NCI-H146 treated with DMSO at 0.1 percent for 48 hours (cell line): ENCODE measurements around the gene CCDC201.
"Not testable (repeated sequence)": the region's sequence is repeated elsewhere in the genome, so short reads cannot be mapped to it uniquely, and the experiment has no call there.

ENCODE experiments used
- DNase-seq: peaks from one replicate; lab custom pipeline; 2025; ENCODE audit not compliant: unreplicated experiment; lab: John Stamatoyannopoulos, UW

The CCDC201 gene

DNA sequence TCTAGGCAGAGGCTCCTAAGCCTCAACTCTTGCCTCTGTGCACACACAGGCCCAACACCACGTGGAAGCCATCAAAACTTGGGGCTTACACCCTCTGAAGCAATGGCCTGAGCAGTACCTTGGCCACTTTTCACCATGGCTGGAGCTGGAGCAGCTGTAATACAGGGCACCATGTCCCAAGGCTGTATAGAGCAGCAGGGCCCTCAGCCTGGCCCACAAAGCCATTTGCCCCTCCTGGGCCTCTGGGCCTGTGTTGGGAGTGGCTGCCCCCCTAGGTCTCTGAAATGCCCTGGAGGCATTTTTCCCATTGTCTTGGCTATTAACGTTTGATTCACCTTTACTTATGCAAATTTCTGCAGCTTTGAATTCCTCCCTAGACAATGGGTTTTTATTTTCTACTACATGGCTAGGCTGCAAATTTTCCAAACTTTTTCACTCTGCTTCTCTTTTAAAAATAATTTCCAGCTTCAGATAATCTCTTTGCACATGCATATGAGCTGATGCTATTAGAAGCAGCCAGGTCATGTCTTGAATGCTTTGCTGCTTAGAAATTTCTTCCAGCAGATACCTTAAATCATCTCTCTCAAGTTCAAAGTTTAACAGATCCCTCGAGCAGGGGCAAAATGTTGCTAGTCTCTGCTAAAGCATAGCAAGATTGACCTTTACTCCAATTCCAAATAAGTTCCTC lies 5.7 kb upstream of the CCDC201 start:
- DNase-seq: no peak

DNA sequence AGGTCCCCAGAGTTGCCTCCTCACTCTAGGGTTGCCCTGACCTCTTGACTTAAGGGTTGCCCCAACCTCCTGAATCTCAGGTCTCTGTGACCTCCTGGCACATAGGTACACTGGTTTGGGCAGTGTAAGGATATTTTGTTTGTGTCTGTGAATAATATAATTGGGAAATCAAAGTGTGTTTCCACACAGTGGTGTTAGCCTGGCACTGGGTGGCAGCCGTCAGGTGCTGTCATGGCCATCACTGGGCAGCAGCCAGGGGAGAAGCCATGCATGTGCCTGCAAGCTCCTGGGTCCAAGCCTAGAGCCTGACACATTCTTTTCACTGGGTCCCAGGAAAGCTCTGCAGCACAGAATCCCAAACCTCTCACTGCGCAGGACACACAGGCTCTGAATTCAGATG lies 3.6 kb upstream of the CCDC201 start:
- DNase-seq: no peak

DNA sequence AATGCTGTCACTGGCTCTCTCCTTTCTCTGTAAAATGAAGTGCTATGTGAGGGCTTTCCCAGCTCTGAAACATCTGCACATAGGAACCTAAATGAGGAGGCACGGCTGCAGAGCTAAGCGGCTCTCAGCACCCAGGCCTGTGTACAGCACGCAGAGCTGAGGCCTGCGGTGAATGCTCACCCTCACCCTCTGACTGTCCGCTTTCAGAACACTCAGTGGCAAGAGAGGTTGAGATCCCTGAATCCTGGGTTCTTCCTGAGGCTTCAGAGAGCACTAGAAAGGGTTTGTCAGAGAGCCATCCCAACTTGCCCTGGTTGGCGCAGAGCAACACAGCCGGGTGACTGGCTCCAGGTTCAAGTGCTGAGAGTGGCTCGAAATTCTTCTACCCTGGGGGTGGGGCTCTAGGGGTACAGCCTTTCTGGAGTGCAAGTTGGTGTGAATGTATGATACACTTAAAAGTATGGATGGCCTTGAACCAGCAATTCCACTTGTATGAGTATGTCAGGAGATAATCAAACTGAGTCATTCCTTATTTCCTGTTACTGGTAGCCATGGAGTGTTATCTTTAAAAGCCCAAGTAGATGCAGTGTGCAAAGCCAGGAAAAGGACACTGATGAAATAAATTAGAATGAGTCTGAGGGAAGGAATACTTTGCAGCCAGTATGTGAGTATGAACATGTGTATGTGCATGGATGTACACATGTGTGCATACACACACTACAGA lies 1.7 kb upstream of the CCDC201 start:
- DNase-seq: no peak

DNA sequence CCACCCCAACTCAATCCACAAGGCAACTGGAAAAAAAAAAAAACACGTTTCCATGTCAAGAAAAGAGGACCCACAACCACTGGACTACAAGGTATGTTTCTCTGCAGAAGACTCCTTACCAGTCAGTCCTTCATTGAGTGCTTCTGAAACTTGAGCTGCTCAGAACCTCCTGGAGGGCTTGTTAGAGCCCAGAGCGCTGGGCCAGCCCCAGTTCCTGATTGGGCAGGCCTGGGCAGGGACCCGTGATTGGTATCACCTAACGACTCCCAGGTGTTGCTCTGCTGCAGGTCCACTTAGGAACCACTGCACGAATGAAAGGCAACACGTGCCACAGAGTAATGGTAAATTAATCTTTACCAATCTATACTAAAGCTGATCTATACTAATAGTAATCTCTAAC lies 473 bp upstream of the CCDC201 start:
- no peak for DNase-seq

DNA sequence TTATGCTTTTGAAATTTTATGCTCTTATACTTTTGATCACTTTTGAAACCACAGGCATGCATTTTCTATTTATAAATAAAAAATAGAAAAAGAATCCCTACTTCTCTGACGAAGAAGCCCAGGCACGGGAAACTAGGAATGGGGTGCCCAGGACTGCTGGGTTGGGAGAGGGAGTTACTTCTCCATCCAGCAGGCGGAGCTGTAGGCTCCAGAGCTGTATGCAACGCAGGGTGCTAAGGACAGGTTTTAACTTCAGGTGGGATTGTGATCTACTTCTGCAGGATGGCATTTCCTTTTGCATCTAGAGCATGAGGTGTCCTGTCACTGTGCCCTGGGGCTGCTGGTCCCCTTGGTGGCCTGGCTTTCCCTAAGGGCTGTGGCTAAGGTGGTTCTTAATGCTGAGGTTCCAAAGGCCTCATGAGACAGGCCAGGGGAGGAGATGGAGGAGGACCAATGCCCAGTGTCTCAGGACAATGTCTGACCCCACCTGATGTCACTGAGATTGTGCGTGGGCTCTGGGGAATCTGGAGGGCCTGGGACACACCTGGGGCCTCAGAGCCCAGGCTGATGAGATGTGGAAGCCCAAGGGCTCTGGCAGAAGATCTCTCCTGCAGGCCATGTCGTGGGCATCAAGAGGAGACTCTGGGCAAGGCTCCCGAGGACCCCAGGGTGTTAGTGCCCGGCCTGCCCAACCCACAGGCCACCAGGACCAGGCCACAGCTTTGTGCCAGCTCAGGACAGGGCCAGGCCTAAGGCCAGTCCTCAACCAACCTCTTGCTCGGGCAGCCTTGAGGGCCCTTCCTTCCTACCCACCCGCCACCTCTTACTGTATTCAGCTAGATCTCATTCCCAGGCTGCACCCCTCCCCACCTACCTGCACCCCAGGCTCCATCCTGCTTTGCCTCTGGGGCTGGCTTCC lies 507 bp downstream of the CCDC201 start:
- DNase-seq: no peak

DNA sequence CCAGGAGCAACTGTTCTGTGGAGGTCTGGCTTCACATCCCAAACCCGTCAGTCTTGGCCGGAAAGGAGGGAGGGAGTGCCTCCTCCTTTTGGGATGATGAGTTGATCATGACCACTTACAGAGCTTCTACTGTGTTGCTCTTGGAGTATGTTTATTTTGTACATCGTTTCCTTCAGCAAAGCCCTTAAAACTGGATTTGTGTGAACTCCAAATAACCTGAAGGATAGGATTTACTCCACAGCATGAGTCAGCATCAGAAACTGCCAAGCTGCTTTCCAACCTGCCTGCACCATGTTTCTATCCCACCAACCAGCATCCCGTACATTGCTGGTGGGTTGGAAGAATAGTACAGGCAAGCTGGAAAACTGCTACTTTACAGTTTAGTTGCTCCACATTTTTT lies 3.5 kb downstream of the CCDC201 start:
- DNase-seq: no peak

DNA sequence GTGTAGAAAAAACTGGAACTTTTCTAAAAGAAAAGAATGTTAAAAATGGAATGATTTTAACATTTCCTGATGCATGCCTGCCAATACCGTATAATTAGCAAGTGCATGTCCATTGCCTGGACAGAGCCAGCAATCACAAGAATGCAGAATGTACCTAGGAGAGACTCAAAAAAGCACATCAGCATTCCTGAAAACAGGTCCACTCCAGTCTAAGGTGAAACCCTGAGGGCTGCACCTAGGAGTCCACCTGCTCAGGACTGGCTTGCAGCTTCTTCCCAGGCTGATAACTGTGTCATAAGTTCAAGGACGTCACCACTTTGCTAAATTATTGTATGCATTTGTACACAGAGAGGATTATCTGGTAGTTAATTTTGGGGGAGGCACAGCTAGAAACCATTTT lies 5.4 kb downstream of the CCDC201 start:
- no peak for DNase-seq

DNA sequence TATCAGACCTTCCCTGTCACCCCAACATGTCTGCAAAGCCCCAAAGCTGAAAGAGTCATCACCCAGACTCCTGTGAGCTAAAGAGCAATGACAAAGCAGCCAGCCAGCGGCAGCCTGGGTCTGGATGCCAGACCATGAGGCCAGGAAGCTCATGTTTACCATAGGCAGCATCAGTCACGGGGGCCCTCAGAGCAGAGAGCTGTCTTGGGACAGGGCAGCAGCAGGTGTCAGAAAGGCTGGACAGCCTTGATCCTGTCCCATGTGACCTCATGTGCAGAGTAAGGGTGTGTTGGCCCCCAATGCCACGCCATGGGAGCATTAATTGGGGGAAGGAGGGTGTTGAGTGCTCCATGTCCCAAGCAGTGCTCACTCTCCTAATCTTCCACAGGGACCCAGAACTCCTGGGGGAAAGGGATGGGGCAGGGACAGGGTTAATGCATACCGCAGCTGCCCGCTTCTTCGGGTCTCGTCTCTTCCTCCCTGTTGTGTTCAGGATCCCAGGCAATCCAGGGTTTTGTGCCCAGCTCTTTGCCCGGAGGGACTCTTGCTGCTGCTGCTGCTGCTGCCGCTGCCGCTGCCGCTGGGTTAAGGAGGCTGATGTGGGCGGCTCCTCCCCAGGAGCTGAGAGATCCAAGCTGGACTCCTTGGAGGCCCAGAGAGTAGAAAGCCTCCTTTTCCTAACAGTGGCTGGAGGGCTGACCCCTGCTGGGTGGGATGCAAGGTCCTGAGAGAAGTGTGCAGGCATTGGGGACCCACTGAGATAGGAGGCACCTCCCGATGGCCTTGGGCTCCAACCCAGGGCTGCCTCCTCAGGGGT lies 7.1 kb downstream of the CCDC201 start:
- no peak for DNase-seq

DNA sequence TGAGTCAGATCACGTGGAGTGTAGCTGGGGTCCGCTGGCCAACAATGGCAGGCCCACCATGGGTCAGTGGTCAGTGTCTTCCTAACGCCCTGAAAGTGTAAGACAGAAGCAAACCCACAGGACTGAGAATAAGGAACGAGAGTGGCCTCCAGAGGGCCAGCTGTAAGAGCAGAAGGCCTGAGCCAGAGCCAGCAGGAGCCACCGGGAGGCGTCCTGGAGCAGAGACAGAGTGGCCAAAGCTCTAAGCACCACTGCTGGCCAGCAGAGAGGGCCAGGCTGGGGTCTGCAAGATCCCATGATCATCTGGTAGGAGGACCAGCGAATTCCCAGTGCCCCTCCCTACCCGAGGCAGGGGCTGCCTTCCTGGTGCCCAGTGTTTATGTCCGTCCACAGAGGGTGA lies 9.2 kb downstream of the CCDC201 start:
- DNase-seq: no peak

DNA sequence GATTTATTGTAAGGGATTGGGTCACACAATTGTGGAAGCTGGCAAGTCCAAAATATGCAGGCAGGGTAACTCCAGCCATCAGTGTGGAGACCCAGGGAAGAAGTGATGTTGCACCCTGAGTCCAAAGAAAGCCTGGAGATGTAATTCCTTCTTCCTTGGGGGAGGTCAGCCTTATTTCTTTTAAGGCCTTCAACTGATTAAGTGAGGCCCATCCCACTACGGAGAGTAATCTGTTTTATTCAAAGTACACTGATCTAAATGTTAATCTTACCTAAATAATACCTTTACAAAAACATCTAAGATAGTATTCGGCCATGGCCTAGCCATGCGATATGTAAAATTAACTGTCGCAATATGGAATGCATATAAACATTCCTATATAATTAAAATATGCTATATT lies 16.0 kb downstream of the CCDC201 start:
- DNase-seq: not testable (repeated sequence)

DNA sequence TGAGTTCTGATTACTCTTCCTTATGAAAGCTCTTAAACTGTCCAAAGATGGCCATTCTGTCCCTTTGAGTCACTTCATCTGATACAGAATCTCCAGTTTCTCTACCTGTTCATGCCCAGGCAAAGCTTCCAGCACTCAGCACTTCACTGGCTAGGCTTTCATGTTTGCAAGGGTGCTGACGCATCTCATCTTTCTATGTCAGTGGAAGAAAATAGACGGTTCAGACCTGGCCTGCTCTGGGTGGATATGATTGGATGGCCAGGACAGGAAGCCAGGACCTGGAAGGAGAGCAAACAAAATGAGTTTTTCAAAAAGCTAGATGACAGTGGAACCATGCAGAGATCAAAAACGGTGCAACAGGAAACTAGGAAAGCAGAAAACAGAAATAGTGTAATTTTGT lies 17.2 kb downstream of the CCDC201 start:
- peak; percentile 68 for DNase-seq

DNA sequence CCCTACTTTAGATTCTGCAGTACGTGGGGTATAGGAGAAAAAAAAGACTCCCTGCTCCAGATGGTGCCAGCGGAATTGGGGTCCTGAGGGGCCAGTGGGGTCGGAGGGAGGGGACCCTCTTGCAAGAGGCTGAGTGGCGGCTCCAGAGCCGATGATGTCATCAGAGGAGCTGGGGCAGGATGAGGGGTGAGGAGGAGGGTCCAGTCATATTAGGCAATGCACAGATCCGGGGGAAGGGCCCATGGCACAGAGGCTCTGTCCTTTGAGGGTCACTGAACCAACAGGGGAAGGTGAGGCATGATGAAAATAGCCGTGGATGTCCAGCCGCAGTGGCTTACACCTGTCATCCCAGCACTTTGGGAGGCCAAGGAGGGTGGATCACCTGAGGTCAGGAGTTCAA lies 19.4 kb downstream of the CCDC201 start:
- not testable (repeated sequence) for DNase-seq

DNA sequence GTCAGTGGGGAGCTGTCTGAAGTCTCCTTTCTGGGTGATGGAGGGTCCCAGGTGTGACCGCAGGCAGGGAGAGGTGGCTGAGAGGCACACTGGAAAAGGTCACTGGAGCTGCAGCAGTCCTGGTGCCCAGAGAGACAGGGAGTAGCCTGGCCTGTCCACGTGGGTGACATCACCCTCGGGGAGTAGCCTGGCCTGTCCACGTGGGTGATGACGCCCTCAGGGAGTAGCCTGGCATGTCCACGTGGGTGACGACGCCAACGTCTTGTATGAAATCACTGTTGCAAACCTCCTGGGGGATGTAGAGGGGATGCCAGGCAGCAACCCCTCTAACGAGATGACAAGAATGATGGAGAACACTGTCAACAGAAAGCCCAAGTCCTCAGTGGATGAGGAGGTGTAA lies 19.9 kb downstream of the CCDC201 start:
- DNase-seq: not testable (repeated sequence)

DNA sequence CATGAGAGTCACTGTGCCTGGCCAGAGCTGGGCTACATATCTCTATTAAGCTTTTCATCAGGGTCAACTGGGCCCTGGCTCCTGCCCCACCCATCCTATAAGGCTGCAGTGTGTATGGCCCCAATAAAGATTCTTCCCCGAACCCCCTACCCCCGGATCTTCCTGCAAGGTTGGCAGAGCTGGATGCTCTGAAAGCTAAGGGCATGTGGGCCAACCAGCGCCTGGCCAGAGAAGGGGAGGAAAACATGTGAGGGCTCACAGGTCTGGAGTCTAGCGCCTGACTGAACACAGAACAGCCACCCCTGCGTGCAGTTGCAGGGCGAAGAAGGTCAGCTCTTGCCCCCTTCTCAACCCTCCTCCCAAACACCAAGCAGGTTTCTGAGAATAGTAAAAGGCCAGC lies 24.1 kb downstream of the CCDC201 start:
- DNase-seq: not testable (repeated sequence)

DNA sequence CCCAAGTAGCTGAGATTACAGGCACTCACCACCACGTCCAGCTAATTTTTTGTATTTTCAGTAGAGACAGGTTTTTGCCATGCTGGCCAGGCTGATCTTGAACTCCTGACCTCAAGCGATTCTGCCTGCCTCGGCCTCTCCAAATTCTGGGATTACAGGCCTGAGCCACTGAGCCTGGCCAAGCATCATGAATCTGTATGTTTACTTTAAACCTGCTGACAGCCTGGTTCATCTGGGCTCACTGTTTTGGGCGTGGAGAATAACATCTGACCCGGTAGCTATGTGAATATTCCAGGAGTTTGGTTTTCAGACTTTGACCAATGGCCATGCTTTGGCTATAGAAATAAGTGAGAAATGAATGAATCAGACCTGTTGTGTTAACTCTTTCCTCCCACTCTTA lies 26.3 kb downstream of the CCDC201 start:
- DNase-seq: not testable (repeated sequence)

DNA sequence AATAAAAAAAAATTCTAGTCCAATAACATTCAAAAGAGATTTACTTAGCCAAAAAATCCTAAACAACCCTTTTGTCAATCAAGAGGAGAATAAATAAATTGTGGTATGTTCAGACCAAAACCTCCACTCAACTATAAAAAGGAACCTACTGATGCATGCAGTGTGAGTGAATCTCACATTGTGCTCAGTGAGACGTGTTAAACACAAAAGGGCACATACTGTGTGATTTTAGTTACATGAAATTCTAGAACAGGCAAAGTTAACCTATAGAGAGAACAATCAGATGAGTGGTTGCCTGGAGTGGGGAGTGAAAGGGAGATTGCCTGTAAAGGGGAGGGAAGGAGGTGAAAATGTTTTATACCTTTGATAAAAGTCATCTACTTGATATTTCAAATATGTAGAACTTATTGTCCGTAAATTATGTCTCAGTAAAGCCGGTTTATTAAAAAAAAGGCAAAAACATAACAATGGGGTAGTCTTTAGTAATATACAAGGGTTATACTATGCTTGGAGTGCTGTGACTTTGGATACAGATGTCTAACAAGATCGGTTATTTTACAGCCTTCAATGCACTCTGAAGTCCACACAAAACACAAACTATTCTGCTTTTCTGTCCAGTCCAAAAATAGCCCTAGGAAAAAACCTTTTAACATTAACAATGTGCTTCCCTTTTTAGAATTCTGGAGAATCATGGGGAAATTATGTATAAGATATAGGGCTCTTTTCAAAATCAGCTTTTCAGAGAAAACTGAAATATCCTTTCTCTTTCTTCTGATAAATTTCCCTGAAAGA lies 30.8 kb downstream of the CCDC201 start:
- DNase-seq: peak; percentile 33

DNA sequence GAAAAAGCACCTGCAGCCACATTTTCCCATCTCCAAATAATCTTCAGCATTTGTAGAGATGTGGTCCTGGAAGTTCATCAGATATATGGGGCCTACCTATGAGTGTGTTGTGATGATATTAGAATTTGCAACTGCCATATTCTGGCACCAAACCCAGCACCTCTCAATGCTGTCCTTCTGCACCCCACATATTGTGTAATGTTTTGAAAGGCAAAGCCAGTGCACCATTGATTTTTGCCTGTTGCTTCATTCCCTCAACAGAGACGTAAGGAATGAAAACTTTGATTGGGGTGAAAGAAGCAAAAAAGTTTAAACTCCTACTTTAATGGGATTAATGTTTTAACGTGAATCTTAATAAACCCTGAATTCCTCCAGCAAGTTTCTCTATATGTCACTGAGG lies 34.0 kb downstream of the CCDC201 start:
- not testable (repeated sequence) for DNase-seq

DNA sequence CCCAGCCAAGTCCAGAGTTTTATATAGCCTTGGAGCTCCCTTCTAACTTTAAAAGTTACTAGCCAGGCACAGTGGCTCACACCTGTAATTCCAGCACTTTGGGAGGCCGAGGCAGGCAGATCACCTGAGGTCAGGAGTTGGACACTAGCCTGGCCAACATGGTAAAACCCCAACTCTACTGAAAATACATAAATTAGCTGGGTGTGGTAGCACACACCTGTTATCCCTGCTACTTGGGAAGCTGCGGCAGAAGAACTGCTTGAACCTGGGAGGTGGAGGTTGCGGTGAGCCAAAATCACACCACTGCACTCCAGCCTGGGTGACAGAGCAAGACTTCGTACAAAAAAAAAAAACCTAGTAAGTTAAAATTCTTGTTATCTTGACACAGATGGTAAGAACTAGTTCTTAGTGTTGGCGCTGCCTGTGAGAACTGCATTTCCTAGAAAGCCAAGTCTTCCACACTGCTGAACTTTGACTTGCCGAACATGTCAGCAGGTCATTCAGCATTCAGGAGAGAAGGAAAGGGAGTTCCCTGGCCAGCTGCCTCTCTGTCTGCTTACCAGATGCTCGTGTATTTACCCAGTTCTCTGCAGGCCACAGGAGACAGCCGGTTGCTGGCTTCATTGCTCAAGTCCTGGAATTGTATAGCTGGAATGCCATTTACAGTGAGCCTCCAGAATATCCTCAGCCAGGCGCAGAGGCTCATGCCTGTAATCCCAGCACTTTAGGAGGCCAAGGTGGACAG lies 40.3 kb downstream of the CCDC201 start:
- peak; percentile 44 for DNase-seq

DNA sequence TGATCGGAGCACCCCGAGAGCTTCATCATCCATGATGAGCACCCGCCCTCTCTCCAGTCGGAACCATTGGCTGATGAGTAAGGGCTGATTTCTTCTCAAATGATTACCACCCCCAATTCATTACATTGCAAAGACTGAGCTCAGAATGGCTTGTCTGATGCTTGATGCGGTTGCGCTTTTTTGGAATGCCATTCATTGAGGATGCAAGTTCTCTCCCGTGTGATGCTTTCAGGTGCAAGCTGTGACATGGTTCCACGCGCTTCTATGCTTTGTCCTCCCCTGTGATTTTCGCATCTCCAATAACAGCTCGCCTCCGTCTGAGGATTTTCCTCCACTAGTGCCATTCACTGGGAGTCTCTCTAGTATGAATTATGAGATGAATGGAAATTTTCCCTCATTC lies 43.0 kb downstream of the CCDC201 start:
- DNase-seq: not testable (repeated sequence)
